ENCODE measurements around the gene MESP1. TPM values are rescaled to one million over a fixed set of nuclear protein-coding genes. Genes with fewer than 3 reads are reported as not detected.

The MESP1 gene, protein sequence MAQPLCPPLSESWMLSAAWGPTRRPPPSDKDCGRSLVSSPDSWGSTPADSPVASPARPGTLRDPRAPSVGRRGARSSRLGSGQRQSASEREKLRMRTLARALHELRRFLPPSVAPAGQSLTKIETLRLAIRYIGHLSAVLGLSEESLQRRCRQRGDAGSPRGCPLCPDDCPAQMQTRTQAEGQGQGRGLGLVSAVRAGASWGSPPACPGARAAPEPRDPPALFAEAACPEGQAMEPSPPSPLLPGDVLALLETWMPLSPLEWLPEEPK
- total RNA-seq (2022; extraction: Qiagen RNA extraction), result 1.7 to 8.1 TPM (median 5.5 TPM) in 5 replicates

DNA sequence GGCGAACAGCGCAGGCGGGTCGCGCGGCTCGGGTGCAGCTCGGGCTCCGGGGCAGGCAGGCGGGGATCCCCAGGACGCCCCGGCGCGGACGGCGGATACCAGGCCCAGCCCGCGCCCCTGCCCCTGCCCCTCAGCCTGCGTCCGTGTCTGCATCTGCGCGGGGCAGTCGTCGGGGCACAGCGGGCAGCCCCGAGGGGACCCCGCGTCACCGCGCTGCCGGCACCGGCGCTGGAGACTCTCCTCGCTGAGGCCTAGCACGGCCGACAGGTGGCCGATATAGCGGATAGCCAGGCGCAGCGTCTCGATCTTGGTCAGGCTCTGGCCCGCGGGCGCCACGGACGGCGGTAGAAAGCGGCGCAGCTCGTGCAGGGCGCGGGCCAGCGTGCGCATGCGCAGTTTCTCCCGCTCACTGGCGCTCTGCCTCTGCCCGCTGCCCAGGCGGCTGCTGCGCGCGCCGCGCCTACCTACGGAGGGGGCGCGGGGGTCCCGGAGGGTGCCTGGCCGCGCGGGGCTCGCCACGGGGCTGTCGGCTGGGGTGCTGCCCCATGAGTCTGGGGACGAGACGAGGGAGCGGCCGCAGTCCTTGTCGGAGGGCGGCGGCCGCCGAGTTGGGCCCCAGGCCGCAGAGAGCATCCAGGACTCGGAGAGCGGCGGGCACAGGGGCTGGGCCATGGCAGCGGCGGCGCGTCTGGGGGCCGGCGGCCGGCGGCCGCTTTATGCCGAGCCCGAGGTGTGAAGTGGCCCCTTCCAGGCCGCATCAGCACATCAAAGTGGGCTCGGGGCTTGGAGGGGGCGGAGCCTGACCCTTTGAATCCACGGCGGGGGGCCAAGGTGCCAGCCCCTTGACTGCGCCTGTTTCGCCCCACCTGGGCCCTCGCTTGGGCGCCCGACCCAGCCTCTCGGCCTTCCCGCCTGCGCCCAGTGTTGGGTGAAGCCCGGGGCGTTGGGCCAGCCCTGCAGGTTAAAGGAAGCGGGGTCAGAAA lies at the start of gene MESP1:
TSS of gene MESP1 (minus strand) at position 690 of the 983 bp plus-strand sequence. CDS start at position 672, 18 bp downstream.

DNA sequence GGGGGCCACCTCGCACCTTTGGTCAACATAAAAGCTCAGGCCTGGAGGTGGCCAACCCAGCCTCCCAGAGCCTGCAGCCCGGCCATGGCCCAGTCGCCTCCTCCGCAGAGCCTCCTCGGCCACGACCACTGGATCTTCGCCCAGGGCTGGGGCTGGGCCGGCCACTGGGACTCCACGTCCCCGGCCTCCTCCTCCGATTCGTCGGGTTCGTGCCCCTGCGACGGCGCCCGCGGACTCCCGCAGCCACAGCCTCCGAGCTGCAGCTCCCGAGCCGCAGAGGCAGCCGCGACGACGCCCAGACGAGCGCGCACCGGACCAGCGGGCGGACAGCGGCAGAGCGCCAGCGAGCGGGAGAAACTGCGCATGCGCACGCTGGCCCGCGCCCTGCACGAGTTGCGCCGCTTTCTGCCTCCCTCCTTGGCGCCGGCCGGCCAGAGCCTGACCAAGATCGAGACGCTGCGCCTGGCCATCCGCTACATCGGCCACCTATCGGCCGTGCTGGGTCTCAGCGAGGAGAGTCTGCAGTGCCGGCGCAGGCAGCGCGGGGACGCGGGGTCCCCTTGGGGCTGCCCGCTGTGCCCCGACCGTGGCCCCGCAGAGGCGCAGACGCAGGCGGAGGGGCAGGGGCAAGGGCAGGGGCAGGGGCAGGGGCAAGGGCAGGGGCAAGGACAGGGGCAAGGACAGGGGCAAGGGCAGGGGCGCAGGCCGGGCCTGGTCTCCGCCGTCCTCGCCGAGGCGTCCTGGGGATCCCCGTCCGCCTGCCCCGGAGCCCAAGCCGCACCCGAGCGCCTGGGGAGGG lies 25.4 kb upstream of the MESP1 start, which contains the start of gene MESP2:
TSS of gene MESP2 (plus strand) at position 59 of the 799 bp plus-strand sequence. CDS start at position 85, 26 bp downstream.

Other genes starting within 250 kb of the MESP1 start
- 10.9 to 13.5 TPM (median 12.0 TPM) in 5 replicates for gene TICRR, start 175.8 kb downstream of the MESP1 start, total RNA-seq (2022; extraction: Qiagen RNA extraction)
- 3.2 to 5.0 TPM (median 4.4 TPM) in 5 replicates for gene KIF7, start 95.8 kb downstream of the MESP1 start, total RNA-seq (2022; extraction: Qiagen RNA extraction)
- gene PLIN1, start 71.9 kb downstream of the MESP1 start, total RNA-seq (2022; extraction: Qiagen RNA extraction), result 0.06 to 0.17 TPM (median 0.14 TPM) in 4 of 5 replicates, not detected in the other
- gene PEX11A, start 60.5 kb downstream of the MESP1 start, total RNA-seq (2022; extraction: Qiagen RNA extraction), result 6.2 to 9.3 TPM (median 7.9 TPM) in 5 replicates
- gene WDR93, start 60.4 kb downstream of the MESP1 start, total RNA-seq (2022; extraction: Qiagen RNA extraction), result 0.07 to 0.25 TPM (median 0.19 TPM) in 5 replicates
- 0.27 to 0.72 TPM (median 0.46 TPM) in 5 replicates for gene MESP2, start 25.1 kb upstream of the MESP1 start, total RNA-seq (2022; extraction: Qiagen RNA extraction)
- gene ANPEP, start 63.6 kb upstream of the MESP1 start, total RNA-seq (2022; extraction: Qiagen RNA extraction), result 63.9 to 92.0 TPM (median 75.4 TPM) in 5 replicates
- gene AP3S2, start 142.7 kb upstream of the MESP1 start, total RNA-seq (2022; extraction: Qiagen RNA extraction), result 33.2 to 62.5 TPM (median 38.2 TPM) in 5 replicates
- gene ARPIN, start 161.7 kb upstream of the MESP1 start, total RNA-seq (2022; extraction: Qiagen RNA extraction), result 10.1 to 14.3 TPM (median 11.4 TPM) in 5 replicates

Measured in A549 treated with Mapracorat at 1 μM for 4 hours (cell line).